ENCODE measurements around the gene ZMAT2. TPM values are rescaled to one million over a fixed set of nuclear protein-coding genes. Genes with fewer than 3 reads are reported as not detected.
A peak's percentile ranks its signal among the peaks of the same experiment; 100 is the strongest.
"Not testable (repeated sequence)": the region's sequence is repeated elsewhere in the genome, so short reads cannot be mapped to it uniquely, and the experiment has no call there.

ZMAT2 gene
- total RNA-seq (30.2 and 47.0 TPM in 2 replicates), polyA plus RNA-seq (42.1 and 49.0 TPM in 2 replicates)

GRCh38 chr5:140700177-140701144, at the start of gene ZMAT2:
Gene ZMAT2, plus strand, starts transcription at chr5:140700447. Its CDS starts 14 bp downstream, at chr5:140700461.
- Histone ChIP-seq H3K27ac (peak within 1 kb of the TSS; percentile 77), H3K4me1 (ENCODE audit: low read depth) (peaks cover 5% of the 10 kb centered on the region), H3K36me3 (peaks cover 69% of the 10 kb centered on the region), H3K9me3 (ENCODE audit: low read depth) (no peaks in the 10 kb centered on the region), H3K4me3 (peak within 1 kb of the TSS; percentile 81), H3K27me3 (no peaks in the 10 kb centered on the region)
- TF ChIP-seq CTCF (IDR thresholded peaks at IDR 0.05; ENCODE audit: low read depth, low read length): no peak
- peak; percentile 98 to 99 for DNase-seq (ENCODE audit: low read depth in 1 of 2, low spot score in 1 of 2)

- H3K27ac ChIP-seq: no peak overlapping the region
- H3K27me3 ChIP-seq: no peaks in the 10 kb centered on the region
- DNase-seq (ENCODE audit: low read depth in 1 of 2, low spot score in 1 of 2): no peak
- no peaks in the 10 kb centered on the region for H3K9me3 ChIP-seq (ENCODE audit: low read depth)
- H3K4me3 ChIP-seq: no peak overlapping the region
- H3K4me1 ChIP-seq (ENCODE audit: low read depth): peaks cover 1% of the 10 kb centered on the region
- peaks cover 81% of the 10 kb centered on the region for H3K36me3 ChIP-seq
- no peak for TF ChIP-seq CTCF (IDR thresholded peaks at IDR 0.05; ENCODE audit: low read depth, low read length)
Observed at GRCh38 chr5:140658870-140659269, 41.4 kb upstream of the ZMAT2 start.

- H3K27me3 ChIP-seq; H3K4me3 ChIP-seq; H3K4me1 ChIP-seq (ENCODE audit: low read depth); H3K9me3 ChIP-seq (ENCODE audit: low read depth); DNase-seq (ENCODE audit: low read depth in 1 of 2, low spot score in 1 of 2); H3K27ac ChIP-seq: not testable (repeated sequence)
- peaks cover 66% of the 10 kb centered on the region for H3K36me3 ChIP-seq
Observed at GRCh38 chr5:140660371-140660770, 39.9 kb upstream of the ZMAT2 start.

GRCh38 chr5:140664030-140664358, 36.3 kb upstream of the ZMAT2 start:
- Histone ChIP-seq H3K27ac (peak overlapping the region; percentile 83), H3K27me3 (no peaks in the 10 kb centered on the region), H3K36me3 (peaks cover 39% of the 10 kb centered on the region), H3K4me1 (ENCODE audit: low read depth) (peaks cover 3% of the 10 kb centered on the region), H3K4me3 (peak overlapping the region; percentile 75), H3K9me3 (ENCODE audit: low read depth) (no peaks in the 10 kb centered on the region)
- DNase-seq (ENCODE audit: low read depth in 1 of 2, low spot score in 1 of 2): no peak
- TF ChIP-seq CTCF (IDR thresholded peaks at IDR 0.05; ENCODE audit: low read depth, low read length): no peak

GRCh38 chr5:140664359-140665119, 35.7 kb upstream of the ZMAT2 start, which contains the start of gene WDR55:
Gene WDR55, plus strand, starts transcription at chr5:140664904. Its CDS starts 9 bp downstream, at chr5:140664913.
- no peak for TF ChIP-seq CTCF (IDR thresholded peaks at IDR 0.05; ENCODE audit: low read depth, low read length)
- DNase-seq (ENCODE audit: low read depth in 1 of 2, low spot score in 1 of 2): peak; percentile 93 to 96
- Histone ChIP-seq H3K4me1 (ENCODE audit: low read depth) (peaks cover 3% of the 10 kb centered on the region), H3K27me3 (no peaks in the 10 kb centered on the region), H3K4me3 (peak within 1 kb of the TSS; percentile 75), H3K36me3 (peaks cover 40% of the 10 kb centered on the region), H3K27ac (peak within 1 kb of the TSS; percentile 83), H3K9me3 (ENCODE audit: low read depth) (no peaks in the 10 kb centered on the region)

GRCh38 chr5:140671035-140671434, 29.2 kb upstream of the ZMAT2 start:
- H3K27me3 ChIP-seq; DNase-seq (ENCODE audit: low read depth in 1 of 2, low spot score in 1 of 2); H3K4me1 ChIP-seq (ENCODE audit: low read depth); H3K4me3 ChIP-seq; H3K27ac ChIP-seq; H3K9me3 ChIP-seq (ENCODE audit: low read depth): not testable (repeated sequence)
- H3K36me3 ChIP-seq: peaks cover 26% of the 10 kb centered on the region
